ENCODE results near the gene ALG8.

The ALG8 gene

DNA sequence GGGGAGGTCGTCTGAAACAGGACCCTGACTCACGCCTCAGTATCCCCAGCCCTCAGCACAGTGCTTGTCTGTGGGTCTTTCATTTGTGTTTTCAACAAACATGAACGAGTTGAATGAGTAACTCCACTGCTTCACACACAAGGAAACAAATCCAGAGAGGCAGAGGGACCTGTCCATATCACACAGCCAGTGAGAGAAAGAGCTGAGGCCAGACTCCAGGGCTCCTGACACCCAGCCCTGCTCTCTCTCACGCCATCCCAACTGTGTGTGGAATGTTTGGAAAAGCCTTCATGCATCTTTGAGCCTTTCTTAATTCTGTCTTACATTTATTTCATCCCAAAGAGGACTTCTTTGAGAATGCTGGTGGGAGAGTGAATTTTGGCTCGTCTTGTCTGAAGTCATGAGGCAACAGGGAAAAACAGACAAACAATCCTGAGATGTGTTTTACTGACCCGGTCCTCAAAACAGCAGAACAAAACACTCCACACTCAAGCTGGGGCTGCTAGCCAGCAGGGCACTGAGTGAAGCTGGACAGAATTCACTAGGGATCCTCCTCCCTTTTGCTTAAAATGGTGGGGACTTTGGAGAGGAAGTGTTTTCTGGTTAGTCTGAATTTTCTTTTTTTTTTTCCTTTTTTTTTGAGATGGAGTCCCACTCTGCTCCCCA, 19.7 kb upstream of the ALG8 start:
- DNase-seq, result no peak

DNA sequence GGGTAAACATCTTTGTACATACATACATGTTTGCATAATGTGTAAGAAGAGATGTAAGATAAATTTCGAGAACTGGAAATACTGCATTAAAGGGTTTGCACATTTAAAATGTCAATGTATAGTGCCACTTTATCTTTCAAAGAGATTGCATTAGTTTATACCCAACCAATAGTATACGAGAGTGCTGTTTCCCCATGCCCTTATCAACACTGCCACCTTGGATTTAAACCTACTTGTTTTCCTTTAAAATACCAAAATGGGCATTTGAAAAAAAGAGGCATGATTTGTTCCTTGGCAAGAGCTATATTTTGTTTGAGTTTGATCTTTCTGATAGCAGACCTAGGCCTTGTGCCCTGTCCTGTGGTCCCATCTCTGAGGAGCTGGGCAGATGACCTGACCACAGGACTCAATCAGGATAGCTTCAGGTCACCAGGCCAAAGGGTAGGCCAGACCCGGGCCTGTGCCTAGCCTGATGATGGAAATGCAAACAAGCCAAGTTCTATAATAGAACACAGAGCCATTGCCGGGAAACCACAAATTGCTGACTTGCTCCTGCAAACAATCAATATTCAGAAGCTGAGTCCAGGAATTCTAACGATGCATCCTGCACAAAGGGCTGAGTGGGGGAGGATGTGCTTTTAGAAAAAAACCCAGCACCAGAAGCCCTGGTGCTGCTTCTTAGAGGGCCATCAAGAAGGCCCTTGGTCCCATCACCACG, 16.9 kb upstream of the ALG8 start:
- peak; percentile 66 for DNase-seq

DNA sequence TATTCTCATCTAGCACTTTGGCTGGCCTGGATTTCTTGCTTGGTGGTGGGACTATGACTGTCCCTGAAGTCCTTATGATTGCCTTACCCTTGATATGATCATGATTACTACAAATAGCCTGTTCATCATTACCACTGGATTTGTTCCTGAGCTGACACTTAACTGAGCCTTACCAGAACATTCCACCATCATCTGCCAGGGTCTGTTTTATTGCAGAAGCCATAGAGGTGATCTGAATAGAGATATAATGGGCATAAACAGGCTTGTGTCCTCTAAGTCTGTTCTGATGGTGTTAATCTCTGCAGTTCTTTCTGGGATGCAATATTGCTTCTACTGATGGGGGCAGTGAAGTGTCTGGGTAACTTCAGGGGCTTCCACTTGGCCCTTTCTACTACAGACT, 12.4 kb upstream of the ALG8 start:
- DNase-seq, result no peak

DNA sequence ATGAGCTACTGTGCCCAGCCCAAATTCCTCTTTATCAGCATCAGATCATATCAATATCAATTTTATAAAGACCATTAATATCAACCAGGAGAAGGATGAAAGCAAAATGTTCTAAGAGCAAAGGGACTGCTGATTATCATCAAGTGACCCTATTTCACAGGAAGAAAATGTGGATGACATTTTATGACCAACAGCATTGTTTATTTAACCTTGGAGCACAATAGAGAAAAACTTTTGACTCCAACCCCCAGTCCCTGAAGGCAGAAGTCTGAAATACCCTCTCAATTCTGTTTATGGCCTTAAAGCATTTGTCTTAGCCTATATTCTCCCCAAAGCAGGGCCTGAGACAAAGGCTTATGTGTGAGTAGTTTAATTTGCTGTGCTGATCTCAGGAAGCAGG, 11.3 kb upstream of the ALG8 start:
- no peak for DNase-seq

DNA sequence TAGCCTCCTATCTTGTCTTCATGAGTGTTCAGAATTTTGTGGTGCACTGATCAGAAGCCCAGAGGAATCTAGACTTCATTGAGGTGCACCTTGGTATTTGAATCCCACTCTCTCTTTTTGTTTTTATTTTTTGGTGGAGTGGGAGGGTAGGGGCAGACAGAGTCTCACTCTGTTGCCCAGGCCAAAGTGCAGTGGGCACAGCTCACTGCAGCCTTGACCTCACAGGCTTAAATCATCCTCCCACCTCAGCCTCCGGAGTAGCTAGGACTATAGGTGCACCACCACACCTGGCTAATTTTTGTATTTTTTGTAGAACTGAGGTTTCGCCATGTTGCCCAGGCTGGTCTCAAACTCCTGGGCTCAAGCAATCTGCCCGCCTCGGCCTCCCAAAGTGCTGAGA, 10.9 kb upstream of the ALG8 start:
- no peak for DNase-seq

DNA sequence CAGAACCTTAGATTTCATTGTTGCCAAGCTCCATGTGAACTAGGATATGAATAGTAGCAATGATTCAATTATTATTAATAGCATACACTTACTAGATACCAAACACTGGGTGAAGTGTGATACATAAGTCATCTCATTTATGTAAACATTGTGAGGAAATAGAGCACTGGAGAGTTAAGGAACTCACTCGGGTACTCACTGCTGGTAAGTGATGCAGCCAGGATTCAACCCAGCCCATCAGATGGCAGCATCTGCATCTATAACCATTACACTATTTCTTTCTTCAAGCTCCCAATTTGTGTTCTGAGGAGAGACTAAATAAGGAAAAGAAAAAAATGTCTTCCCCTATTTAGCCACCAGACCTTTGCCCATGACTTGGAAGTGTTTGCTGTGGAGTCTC, 10.2 kb upstream of the ALG8 start:
- peak; percentile 46 for DNase-seq

DNA sequence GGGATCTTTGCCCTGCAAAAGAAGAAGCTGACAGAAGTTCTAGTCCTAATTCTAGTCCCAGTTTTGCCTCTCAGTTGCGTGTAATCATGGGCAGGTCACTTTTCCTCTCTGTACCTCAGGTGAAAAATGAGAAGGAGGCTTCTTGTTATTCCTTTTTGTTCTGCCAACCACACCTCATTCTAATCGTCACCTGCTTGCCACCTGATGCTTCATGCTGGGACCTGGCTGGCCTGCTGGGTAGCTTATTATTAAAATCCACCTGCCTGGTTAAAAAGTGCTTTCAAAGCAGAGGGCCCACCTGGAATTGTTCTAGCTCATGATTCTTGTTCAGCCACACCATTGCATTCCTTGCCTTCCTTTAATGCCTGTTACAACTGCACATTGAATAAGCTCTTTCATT, 8.4 kb upstream of the ALG8 start:
- no peak for DNase-seq

DNA sequence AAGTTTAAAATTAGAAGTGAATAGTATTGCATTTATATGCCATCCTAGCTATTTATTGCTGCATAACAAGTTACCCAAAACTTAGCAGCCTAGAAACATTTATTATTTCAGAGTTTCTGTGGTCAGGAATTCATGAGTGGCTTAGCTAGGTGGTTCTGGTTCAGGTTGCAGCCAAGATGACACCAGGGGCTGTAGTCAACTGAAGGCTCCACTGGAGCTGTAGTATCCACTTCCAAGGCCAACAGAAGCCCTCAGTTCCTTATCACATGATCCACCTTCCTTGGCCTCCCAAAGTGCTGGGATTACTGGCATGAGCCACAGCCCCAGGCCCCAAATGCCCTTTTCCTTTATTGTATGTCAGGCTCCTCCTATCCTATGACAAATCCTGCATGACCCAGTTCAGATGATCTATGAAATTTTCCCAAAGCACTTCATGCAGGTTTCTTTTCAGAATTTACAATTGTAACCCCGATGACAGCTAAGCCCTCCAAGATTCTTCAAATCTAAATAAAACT, 6.1 kb upstream of the ALG8 start:
- DNase-seq, result no peak

DNA sequence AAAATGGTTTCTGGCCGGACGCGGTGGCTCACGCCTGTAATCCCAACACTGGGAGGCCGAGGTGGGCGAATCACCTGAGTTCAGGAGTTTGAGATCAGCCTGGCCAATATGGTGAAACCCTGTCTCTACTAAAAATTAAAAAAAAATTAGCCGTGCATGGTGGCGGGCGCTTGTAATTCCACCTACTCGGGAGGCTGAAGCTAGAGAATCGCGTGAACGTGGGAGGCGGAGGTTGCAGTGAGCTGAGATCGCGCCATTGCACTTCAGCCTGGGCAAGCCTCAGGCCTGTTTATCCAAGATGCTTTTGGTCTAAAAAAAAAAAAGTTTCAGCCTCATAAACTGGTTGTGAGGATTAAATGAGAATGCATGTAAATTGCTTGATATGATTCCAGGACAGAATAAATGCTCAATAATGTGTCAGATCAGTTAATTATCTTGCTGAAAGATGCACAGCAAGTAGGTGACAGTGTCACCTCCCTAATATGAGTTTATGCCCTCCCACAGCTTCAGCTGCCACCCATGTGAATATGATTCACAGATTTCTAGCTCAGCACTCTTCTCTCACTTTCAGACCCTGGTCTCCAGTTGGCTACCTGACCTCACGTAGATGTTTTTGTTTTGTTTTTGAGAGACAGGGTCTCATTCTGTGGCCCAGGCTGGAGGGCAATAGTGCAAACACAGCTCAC, 1.1 kb upstream of the ALG8 start:
- no peak for DNase-seq

DNA sequence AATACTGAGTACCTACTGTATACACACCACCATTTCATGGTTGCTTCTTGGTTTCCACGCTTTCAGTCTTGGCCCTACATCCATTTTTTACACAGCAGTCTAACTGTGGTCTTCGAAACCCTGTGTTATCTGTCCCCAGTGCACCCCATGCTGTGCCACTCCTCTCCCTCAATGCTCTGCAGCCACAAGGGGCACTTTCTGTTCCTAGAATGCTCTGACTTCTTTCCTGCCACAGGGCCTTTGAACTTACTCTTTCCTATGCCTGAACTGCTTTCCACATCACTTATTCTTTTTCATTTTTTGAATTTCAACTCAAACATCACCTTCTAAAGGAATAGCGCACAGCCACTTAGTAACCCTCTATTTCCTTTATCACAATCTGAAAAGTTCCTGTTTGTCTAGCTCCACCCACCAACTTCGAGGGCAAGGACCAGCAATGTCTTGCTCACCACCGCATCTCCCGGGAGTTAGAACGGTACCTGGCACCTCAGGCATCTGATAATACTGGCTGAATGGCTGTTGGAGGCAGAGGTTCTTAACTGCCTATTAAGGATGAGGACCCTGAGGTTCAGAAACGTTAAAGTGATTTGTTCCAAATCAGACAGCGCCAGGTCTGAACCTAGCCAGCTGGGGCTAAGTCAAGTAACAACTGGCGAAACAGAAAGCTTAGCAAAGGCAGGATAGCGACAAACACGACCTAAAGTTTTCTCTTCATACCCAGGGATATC, 568 bp downstream of the ALG8 start:
- DNase-seq, result peak; percentile 22

DNA sequence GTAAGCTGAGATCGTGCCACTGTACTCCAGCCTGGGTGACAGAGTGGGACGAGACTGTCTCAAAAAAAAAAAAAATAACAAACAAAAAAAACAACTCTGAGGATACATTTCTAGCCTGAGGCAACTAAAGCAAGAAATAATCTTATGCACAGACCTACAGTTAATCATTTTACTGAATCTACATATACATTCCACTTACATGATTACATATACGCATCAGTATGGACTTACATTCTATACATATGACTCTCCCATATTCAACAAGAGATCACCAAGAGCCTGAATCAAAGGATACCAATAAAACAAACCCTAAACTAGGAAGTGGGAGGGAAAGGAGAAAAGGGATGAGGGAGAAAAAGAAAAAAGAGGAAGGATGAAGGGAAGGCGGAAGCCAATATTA, 1.1 kb downstream of the ALG8 start:
- DNase-seq, result peak; percentile 35

DNA sequence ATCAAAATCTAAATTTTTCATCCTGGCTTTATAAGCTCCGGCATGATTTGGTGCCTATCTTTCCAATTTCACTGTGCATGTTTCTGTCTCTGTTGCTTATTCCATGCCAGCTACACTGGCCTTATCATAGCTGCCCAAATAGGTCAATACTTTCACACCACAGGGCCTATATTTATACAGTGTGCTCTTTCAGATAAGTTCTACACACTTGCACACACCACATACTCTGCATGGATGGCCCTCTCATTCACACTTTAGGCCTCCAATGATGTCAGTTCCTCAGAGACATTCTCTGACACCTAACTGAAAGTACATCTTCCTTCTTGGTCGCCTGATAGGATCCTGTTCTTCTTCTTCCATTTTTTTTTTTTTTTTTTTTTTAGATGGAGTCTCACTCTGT, 7.0 kb downstream of the ALG8 start:
- no peak for DNase-seq

DNA sequence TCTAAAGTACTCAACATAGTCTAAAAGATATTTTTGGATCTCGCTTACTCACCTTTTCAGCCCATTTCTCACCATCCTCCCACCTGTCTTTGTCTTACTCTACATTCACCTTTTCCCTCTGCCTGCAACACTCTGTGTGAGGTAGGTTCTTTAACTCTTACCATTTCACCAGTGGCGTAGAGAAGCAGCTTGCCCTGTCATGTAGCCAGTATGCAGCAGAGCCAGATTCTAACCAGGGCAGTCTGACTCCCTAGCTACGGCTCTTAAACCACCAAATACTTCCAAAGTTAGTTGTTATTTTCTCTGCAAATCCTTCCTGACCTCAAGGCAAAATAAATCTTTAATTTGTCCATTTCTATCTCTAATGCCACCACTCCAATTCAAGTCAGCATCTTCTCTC, 7.5 kb downstream of the ALG8 start:
- DNase-seq, result peak; percentile 31

DNA sequence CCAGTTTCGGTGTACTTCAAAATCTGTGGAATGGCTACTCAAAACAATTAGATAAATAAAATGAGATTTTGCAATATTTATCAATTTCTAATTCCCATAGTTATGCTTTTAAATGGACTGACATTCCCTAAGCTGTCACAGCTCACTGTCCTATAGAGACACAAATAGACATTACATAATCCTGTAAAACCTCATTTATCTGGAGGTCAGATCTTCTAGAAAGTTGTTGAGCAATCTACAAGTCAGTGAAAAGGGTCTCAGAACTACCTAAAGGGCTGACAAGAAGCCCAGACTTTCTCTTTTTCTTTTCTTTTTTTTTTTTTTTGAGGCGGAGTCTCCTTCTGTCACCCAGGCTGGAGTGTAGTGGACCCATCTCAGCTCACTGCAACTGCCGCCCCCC, 12.0 kb downstream of the ALG8 start:
- DNase-seq, result no peak

DNA sequence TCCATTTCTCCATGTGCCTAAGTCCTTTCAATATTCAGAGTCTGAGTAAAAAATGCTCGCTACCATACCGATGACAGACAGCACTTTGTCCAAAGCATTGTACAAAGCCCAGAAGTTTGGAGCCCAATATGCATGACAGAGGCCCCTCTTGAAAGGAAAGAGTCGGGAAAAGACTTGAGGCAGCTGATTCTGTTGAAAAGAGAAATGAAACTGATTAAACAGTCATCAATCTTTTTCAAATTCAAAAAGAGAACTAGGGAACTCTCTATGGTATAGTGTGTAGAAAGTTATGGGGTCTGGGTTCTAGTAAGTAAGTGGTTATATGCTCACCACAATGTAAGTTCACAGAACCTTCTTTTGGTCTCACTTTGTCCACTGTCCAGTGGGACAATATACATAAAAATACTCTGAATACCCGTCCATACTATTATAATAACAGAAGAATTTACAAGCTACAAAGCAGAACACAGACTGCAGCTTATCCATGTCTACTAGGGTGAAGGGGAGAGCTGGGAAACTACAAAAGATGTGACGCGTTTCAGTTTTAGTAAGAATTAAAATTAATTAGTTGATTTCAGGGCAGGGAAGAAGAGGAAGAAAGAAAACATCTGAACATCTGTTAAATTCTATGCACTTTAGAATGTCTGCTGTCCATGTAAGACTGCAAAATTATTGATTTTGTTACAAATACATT, 26.7 kb downstream of the ALG8 start:
- no peak for DNase-seq

DNA sequence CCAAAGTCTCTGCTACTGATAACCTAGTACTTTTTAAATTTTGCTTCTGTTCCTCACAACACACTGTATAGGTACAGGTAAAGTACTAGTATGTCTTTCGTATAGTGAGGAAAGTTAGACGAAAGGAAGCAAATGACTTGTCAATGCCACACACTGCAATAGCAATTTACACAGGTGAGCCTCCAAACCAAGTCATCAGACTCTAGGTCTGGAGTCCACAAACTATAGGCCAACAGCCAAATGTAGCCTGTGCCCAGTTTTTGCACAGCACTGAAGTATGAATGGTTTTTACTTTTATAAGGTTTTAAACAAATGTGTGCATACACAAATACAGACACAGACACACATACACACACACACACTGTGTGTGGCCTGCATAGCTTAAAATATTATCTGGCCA, 28.1 kb downstream of the ALG8 start:
- DNase-seq, result no peak

DNA sequence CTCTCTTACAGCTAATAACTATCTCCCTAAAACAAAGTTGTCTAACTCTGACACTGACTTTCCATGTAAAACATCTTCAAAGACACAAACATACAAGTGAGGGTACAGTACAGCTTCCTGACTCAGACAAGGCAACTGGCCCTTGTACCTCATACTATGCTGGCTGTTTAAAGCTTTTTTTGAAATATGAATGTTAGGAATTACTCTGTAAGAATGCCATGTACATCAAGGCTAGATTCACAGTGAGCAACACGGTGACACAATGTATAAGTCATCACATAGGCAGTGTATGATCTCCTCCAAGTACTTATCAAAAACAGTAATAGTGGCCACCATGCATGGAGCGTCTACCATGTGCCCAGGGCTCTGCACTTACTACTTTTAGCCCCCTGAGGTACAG, 28.6 kb downstream of the ALG8 start:
- DNase-seq, result peak; percentile 26

DNA sequence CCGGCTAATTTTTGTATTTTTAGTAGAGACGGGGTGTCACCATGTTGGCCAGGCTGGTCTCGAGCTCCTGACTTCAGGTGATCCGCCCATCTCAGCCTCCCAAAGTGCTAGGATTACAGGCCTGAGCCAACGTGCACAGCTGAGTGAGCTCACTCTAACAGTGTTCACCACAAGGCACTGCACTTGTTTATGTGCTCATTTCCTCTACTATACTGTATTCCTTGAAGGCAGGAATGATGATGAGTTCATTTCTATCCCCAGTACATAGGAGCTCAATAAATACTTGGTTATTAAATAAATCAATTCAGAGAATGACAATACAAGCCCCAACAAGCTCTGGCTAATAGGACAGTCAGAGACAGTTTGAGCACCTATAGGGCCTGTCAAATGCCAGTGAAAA, 29.1 kb downstream of the ALG8 start:
- DNase-seq, result no peak

DNA sequence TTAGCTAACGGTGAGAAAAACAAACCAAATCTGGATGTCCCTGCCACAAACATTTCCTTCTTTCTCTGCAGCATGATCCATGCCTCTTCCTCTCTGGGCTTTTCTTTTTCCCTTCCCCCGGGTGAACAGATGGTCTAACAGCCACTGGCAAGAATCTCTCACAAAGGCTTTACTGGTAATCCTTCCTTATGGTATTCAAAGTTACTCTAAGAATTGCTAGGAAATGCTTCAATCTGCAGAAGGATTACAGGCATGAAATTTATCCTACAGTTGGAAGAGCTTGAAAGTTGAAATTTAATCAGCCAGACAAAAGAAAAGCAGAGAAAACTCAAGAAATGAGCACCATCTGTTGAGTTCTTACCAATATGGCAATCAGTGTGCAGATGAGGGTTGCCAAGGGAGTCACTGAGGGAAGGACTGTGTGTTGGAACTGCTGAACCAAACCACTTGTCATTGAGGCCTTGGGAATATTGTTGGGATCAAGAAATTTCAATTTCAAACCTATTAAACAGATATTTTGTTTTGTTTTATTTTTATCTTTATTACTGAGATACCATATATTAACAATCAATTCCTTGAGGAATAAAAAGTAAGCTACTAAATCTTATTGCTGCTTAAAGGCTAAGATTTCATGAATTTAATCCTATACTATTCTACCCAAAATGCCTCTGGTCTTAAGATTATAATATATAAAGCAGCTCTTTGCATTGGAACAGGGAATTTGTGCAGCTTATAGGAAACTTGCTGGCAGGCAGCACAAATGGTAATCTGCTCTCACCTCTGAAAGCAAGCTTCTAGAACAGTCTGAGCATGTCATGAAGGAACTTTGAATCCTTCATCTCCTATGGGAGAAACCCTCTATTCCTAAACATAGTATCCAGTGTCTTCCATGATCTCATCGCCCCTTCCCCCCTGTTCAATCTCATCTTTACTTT, 30.1 kb downstream of the ALG8 start:
- DNase-seq, result no peak

DNA sequence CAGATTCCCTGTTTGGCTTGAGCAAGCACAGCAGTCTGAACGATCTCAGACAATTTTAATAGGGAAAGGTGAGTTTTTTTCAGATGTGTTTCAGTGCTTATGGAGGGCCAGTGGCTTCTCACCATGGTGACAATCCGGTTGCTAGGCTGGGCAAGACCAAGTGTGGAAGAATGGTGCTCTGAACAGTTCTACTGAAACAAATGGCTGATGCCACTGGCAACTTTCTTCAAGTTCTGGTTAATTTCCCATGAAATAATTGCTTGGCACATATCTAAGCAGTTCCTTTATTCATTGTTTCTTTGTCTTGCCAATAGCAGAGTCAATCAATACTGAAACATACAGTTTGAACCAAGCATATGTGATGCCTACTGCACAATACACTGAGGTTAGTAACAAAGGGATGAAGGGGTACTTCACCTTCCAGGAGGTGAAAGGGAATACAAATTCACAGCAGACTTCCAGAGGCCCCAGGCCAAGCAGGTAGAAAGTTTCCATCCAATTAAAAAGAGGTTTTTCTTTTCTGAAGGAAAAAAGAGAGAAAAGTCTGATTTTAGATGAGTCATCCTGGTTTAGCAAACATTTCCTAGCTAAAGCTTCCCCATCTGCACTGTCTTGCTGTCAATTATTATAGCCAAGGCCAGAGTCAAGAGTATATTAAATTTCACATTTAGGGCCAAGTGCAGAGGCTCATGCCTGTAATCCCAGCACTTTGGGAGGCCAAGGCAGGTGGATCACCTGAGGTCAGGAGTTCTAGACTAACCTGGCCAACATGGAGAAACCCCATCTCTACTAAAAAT, 38.6 kb downstream of the ALG8 start:
- no peak for DNase-seq

DNA sequence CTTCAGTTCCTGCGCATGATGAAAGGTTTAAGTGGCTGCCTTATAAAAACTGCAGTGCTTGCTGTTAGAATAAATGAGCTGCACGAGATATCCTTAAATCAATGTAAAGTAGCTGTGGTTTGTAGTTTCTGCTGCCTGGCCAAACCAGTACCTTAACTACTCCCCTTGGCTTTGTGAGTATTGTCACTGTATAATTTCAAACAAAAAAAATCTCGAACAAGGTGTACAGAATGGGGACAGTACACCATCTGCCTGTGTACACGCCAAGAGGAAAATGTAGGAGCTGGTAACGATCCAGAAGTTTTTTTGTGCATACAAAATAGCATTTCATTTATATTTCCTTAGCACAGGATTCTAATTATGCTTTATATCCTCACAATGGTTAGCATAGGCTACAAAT, 39.2 kb downstream of the ALG8 start:
- no peak for DNase-seq
